HepG2 (cell line): ENCODE data around the gene RNASE8. TPM values are rescaled to one million over a fixed set of nuclear protein-coding genes. Genes with fewer than 3 reads are reported as not detected.

ENCODE experiments used
- AGO1 ChIP-seq: fragments of 200-400 bp; formaldehyde crosslinking; IDR thresholded peaks from 2 replicates; pipeline ENCODE4 v1.6.1; 2017; ENCODE audit warnings: mild to moderate bottlenecking, low read depth, low read length, moderate library complexity; ENCODE audit not compliant: poor library complexity, severe bottlenecking
- BRD4 ChIP-seq: sonication (generic); formaldehyde crosslinking; IDR thresholded peaks from 2 replicates; pipeline ENCODE4 v1.4.0; 2020; ENCODE audit warnings: missing genetic modification reagents
- DNMT3B ChIP-seq: conservative IDR thresholded peaks from 2 replicates; pipeline ENCODE4 v1.6.1; 2016; ENCODE audit warnings: missing biosample characterization, control low read depth
- EP300 ChIP-seq, 3 experiments: sonication (generic) in 1 of 3; formaldehyde crosslinking in 1 of 3; IDR thresholded peaks; 2 replicates each; pipeline versions ENCODE4 v1.5.1 to v1.6.1; 2011 to 2020; ENCODE audit warnings: low read depth in 2 of 3, low read length in 2 of 3, borderline replicate concordance in 1 of 3, improper control_type of control experiment in 1 of 3, mild to moderate bottlenecking in 1 of 3, missing genetic modification reagents in 1 of 3, moderate library complexity in 1 of 3
- HIVEP1 ChIP-seq: sonication (generic); formaldehyde crosslinking; IDR thresholded peaks from 2 replicates; pipeline ENCODE4 v1.4.0; 2020; ENCODE audit warnings: mild to moderate bottlenecking, missing genetic modification reagents
- HNF1B ChIP-seq: sonication (generic); formaldehyde crosslinking; IDR thresholded peaks from 2 replicates; pipeline ENCODE4 v1.5.1; 2020; ENCODE audit warnings: mild to moderate bottlenecking, moderate library complexity, missing genetic modification reagents
- KDM2A ChIP-seq: sonication (generic); formaldehyde crosslinking; IDR thresholded peaks from 2 replicates; pipeline ENCODE4 v1.4.0; 2020; ENCODE audit warnings: low read depth, missing genetic modification reagents, borderline replicate concordance
- LCORL ChIP-seq, 2 experiments: fragments of 450-650 bp in 1 of 2; sonication (generic) in 1 of 2; formaldehyde crosslinking in 1 of 2; IDR thresholded peaks; 2 replicates each; pipeline versions ENCODE4 v1.5.0 to v1.6.1; 2017 to 2020; ENCODE audit warnings: antibody characterized with exemption in 1 of 2, missing genetic modification reagents in 1 of 2
- MED8 ChIP-seq: sonication (generic); formaldehyde crosslinking; IDR thresholded peaks from 2 replicates; pipeline ENCODE4 v1.8.1; 2023; ENCODE audit warnings: mild to moderate bottlenecking, missing genetic modification reagents; ENCODE audit not compliant: insufficient replicate concordance
- MTF1 ChIP-seq: sonication (generic); formaldehyde crosslinking; IDR thresholded peaks from 2 replicates; pipeline ENCODE4 v1.5.0; 2020; ENCODE audit warnings: missing genetic modification reagents
- PCBP1 ChIP-seq: fragments of 200-400 bp; formaldehyde crosslinking; IDR thresholded peaks from 2 replicates; pipeline ENCODE4 v1.6.1; 2017; ENCODE audit warnings: mild to moderate bottlenecking, low read depth, low read length, borderline replicate concordance
- PRDM15 ChIP-seq: sonication (generic); formaldehyde crosslinking; IDR thresholded peaks from 2 replicates; pipeline ENCODE4 v1.4.0; 2020; ENCODE audit warnings: missing genetic modification reagents
- SIN3A ChIP-seq: IDR thresholded peaks from 2 replicates; pipeline ENCODE4 v1.6.1; 2011; ENCODE audit warnings: low read depth, mild to moderate bottlenecking, control low read depth, low read length, borderline replicate concordance
- ZBTB20 ChIP-seq: sonication (generic); formaldehyde crosslinking; IDR thresholded peaks from 2 replicates; pipeline ENCODE4 v1.8.1; 2023; ENCODE audit warnings: missing genetic modification reagents, low read depth, mild to moderate bottlenecking, borderline replicate concordance
- ZNF432 ChIP-seq: sonication (generic); formaldehyde crosslinking; IDR thresholded peaks from 2 replicates; pipeline ENCODE4 v1.5.0; 2020; ENCODE audit warnings: missing genetic modification reagents, mild to moderate bottlenecking, borderline replicate concordance
- ZNF792 ChIP-seq: IDR thresholded peaks from 2 replicates; pipeline ENCODE4 v1.6.1; 2016
- ZNF816 ChIP-seq: sonication (generic); formaldehyde crosslinking; IDR thresholded peaks from 2 replicates; pipeline ENCODE4 v1.8.0; 2022; ENCODE audit warnings: missing genetic modification reagents, mild to moderate bottlenecking, borderline replicate concordance
- polyA plus RNA-seq, 8 experiments: library from polyadenylated mRNA; depleted of rRNA in 3 of 8; stranded (reverse) in 7 of 8; unstranded in 1 of 8; fragments of >200 nt; fragmentation: Illumina TruSeq in 4 of 8; extraction: Trizol in 4 of 8; gene quantifications; 2 replicates each; pipeline versions ENCODE4 v1.2.1 to v1.2.3, GENCODE V29; 2011 to 2016; ENCODE audit warnings: low read depth in 4 of 8, missing spikeins in 1 of 8, mixed read lengths in 1 of 8; ENCODE audit not compliant: insufficient read depth in 1 of 8
- total RNA-seq, 5 experiments: library from RNA; depleted of rRNA; stranded (reverse); fragments of >200 nt; fragmentation: Illumina TruSeq; extraction: Trizol; gene quantifications; 2 replicates each; pipeline ENCODE4 v1.2.3, GENCODE V29; 2016; ENCODE audit warnings: low read depth in 1 of 5
- TF ChIP-seq, protein P1 (sequence below): IDR thresholded peaks from 2 replicates; pipeline ENCODE4 v1.4.0; 2020; ENCODE audit warnings: mild to moderate bottlenecking, missing genetic modification reagents

The RNASE8 gene
- total and polyA plus RNA-seq, 2 of the 13 experiments (the other 11 are each of a cell fraction or from before 2014, with no cell fraction given), result not detected

DNA sequence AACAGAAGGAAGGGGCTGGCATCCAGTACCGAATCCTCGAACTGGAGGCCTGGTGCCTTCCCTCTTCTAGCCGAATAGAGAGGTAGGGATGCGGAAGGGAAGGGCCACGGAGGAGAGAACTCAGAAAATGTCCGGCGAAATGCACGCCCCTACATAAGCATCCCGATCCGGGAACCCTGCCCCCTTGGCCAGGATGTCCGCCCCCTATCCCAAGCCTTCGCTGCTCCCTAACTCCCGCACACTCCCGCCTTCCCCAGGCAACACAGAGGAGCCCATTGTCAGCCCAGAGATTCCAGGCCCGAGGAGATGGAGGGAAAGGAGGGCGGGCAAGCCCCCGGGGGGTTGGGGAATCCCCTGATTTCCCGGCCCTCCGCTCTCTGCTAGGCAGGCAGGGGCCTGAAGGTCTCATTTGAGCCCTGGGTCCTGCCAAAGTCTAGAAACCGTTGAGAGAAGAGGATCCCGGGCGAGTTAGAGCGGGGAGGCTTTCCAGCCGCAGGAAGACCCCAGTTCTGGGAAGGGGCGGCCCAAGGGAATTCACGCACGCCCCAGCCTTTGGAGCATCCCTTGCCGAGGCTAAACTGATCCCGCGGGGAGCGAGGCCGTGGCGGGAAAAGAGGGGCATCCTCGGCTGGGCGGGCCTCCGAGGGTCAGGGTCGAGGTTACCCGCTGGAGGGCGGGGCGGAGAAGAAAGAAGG lies 11.9 kb downstream of the RNASE8 start (continued):
- TF ChIP-seq PRDM15 (no peak), EP300 (IDR thresholded peaks at IDR 0.05; ENCODE audit: low read depth in 2 of 2, low read length in 2 of 2) (peak in 1 of 2 experiments; percentile 6; a peak in 1 of 4 replicates), EP300 (CRISPR knock-in tag; IDR thresholded peaks at IDR 0.05; ENCODE audit: borderline replicate concordance) (0 out of 2 replicates have a peak, but pooled peaks have one; percentile 15), BRD4 (peak; percentile 35; the same call in 1 of the 2 replicates), PCBP1 (peak; percentile 59; the same call in 1 of the 2 replicates), DNMT3B (CRISPR knock-in tag) (peak; percentile 87), ZNF432 (CRISPR knock-in tag) (peak; percentile 9; the same call in 1 of the 2 replicates), KDM2A (CRISPR knock-in tag) (peak; percentile 68; the same call in 1 of the 2 replicates), HIVEP1 (CRISPR knock-in tag) (peak; percentile 98), MED8 (CRISPR knock-in tag) (peak; percentile 72), ZNF792 (CRISPR knock-in tag) (0 out of 2 replicates have a peak, but pooled peaks have one; percentile 18), AGO1 (peak; percentile 24), SIN3A (peak; percentile 81; the same call in 1 of the 2 replicates), LCORL (IDR thresholded peaks at IDR 0.05) (no peak), LCORL (CRISPR knock-in tag; IDR thresholded peaks at IDR 0.05) (peak; percentile 79; the same call in 1 of the 2 replicates), HNF1B (peak; percentile 85), MTF1 (CRISPR knock-in tag) (no peak), ZNF816 (CRISPR knock-in tag) (peak; percentile 80; the same call in 1 of the 2 replicates), ZBTB20 (CRISPR knock-in tag) (peak; percentile 17; the same call in 1 of the 2 replicates)
- TF ChIP-seq, protein P1, sequence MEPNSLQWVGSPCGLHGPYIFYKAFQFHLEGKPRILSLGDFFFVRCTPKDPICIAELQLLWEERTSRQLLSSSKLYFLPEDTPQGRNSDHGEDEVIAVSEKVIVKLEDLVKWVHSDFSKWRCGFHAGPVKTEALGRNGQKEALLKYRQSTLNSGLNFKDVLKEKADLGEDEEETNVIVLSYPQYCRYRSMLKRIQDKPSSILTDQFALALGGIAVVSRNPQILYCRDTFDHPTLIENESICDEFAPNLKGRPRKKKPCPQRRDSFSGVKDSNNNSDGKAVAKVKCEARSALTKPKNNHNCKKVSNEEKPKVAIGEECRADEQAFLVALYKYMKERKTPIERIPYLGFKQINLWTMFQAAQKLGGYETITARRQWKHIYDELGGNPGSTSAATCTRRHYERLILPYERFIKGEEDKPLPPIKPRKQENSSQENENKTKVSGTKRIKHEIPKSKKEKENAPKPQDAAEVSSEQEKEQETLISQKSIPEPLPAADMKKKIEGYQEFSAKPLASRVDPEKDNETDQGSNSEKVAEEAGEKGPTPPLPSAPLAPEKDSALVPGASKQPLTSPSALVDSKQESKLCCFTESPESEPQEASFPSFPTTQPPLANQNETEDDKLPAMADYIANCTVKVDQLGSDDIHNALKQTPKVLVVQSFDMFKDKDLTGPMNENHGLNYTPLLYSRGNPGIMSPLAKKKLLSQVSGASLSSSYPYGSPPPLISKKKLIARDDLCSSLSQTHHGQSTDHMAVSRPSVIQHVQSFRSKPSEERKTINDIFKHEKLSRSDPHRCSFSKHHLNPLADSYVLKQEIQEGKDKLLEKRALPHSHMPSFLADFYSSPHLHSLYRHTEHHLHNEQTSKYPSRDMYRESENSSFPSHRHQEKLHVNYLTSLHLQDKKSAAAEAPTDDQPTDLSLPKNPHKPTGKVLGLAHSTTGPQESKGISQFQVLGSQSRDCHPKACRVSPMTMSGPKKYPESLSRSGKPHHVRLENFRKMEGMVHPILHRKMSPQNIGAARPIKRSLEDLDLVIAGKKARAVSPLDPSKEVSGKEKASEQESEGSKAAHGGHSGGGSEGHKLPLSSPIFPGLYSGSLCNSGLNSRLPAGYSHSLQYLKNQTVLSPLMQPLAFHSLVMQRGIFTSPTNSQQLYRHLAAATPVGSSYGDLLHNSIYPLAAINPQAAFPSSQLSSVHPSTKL (CRISPR knock-in tag), result peak; percentile 29; the same call in 1 of the 2 replicates
